ENCODE data around the gene ST7. TPM values are rescaled to one million over a fixed set of nuclear protein-coding genes. Genes with fewer than 3 reads are reported as not detected.
"Not testable (repeated sequence)": the region's sequence is repeated elsewhere in the genome, so short reads cannot be mapped to it uniquely, and the experiment has no call there.

The ST7 gene
- total RNA-seq, 1 donor from 2014 or later, result 29.5 TPM

GRCh38 chr7:117212969-117213877 is 259.9 kb downstream of the ST7 start:
- ATAC-seq (no peak), DNase-seq (ENCODE audit: missing footprints) (no peak)
- intact Hi-C loops (cut with DNase I), result loop anchor here (5.0 kb wide), 1 partner anchor 174 kb away; no protein-coding TSS in a partner anchor

- DNase-seq (ENCODE audit: missing footprints), result no peak
- intact Hi-C loops (cut with DNase I), result no loop called here
- no peak for ATAC-seq
Observed at GRCh38 chr7:117216010-117216409, 262.7 kb downstream of the ST7 start.

- DNase-seq (ENCODE audit: missing footprints) (no peak), ATAC-seq (no peak)
- intact Hi-C loops (cut with DNase I), result no loop called here
Observed at GRCh38 chr7:117216436-117217069, 263.3 kb downstream of the ST7 start.

GRCh38 chr7:117217106-117218035 is 264.1 kb downstream of the ST7 start:
- no peak for DNase-seq (ENCODE audit: missing footprints)
- intact Hi-C loops (cut with DNase I), result no loop called here
- no peak for ATAC-seq

GRCh38 chr7:117218700-117219099 is 265.4 kb downstream of the ST7 start:
- ATAC-seq (no peak), DNase-seq (ENCODE audit: missing footprints) (no peak)
- intact Hi-C loops (cut with DNase I), result no loop called here

GRCh38 chr7:117219485-117219884 is 266.2 kb downstream of the ST7 start:
- DNase-seq (ENCODE audit: missing footprints) (no peak), ATAC-seq (no peak)
- intact Hi-C loops (cut with DNase I), result no loop called here

- no peak for ATAC-seq
- DNase-seq (ENCODE audit: missing footprints), result no peak
- intact Hi-C loops (cut with DNase I), result no loop called here
Observed at GRCh38 chr7:117220836-117221235, 267.5 kb downstream of the ST7 start.

GRCh38 chr7:117225536-117225935 is 272.2 kb downstream of the ST7 start:
- intact Hi-C loops (cut with DNase I), result no loop called here
- no peak for ATAC-seq

GRCh38 chr7:117227091-117227490 is 273.8 kb downstream of the ST7 start:
- DNase-seq (ENCODE audit: missing footprints) (no peak), ATAC-seq (peak; percentile 35)
- intact Hi-C loops (cut with DNase I), result no loop called here

More at GRCh38 chr7:117225536-117225935, 272.2 kb downstream of the ST7 start:
- no peak for DNase-seq (ENCODE audit: missing footprints)

- intact Hi-C loops (cut with DNase I), result no loop called here
- ATAC-seq, result no peak
Observed at GRCh38 chr7:117229350-117229749, 276.0 kb downstream of the ST7 start.

GRCh38 chr7:117230276-117231046 is 277.2 kb downstream of the ST7 start:
- ATAC-seq (no peak), DNase-seq (ENCODE audit: missing footprints) (no peak)
- intact Hi-C loops (cut with DNase I), result no loop called here

More at GRCh38 chr7:117229350-117229749, 276.0 kb downstream of the ST7 start:
- DNase-seq (ENCODE audit: missing footprints), result no peak

- ATAC-seq (no peak), DNase-seq (ENCODE audit: missing footprints) (no peak)
- intact Hi-C loops (cut with DNase I), result no loop called here
Observed at GRCh38 chr7:117231047-117231359, 277.7 kb downstream of the ST7 start.

GRCh38 chr7:117237646-117238045 is 284.3 kb downstream of the ST7 start:
- no peak for DNase-seq (ENCODE audit: missing footprints)
- ATAC-seq, result no peak
- intact Hi-C loops (cut with DNase I), result no loop called here

GRCh38 chr7:117238472-117238871 is 285.2 kb downstream of the ST7 start:
- ATAC-seq (no peak), DNase-seq (ENCODE audit: missing footprints) (no peak)
- intact Hi-C loops (cut with DNase I), result no loop called here

GRCh38 chr7:117238937-117239336 is 285.6 kb downstream of the ST7 start:
- intact Hi-C loops (cut with DNase I), result no loop called here
- DNase-seq (ENCODE audit: missing footprints) (no peak), ATAC-seq (no peak)

- intact Hi-C loops (cut with DNase I), result no loop called here
- no peak for ATAC-seq
- DNase-seq (ENCODE audit: missing footprints), result no peak
Observed at GRCh38 chr7:117241088-117241487, 287.8 kb downstream of the ST7 start.

- intact Hi-C loops (cut with DNase I), result no loop called here
- ATAC-seq (no peak), DNase-seq (ENCODE audit: missing footprints) (no peak)
Observed at GRCh38 chr7:117243390-117243789, 290.1 kb downstream of the ST7 start.

GRCh38 chr7:117245703-117246102 is 292.4 kb downstream of the ST7 start:
- ATAC-seq; intact Hi-C loops (cut with DNase I); DNase-seq (ENCODE audit: missing footprints): not testable (repeated sequence)
